HG03175 (cell line): ENCODE results near the gene GLTP.

Experiments used
- ATAC-seq: cut with Tn5 transposase; IDR thresholded peaks from one replicate; pipeline ENCODE4 v1.9.1; 2021; ENCODE audit warnings: mild to moderate bottlenecking, moderate library complexity; ENCODE audit not compliant: unreplicated experiment

The GLTP gene

DNA sequence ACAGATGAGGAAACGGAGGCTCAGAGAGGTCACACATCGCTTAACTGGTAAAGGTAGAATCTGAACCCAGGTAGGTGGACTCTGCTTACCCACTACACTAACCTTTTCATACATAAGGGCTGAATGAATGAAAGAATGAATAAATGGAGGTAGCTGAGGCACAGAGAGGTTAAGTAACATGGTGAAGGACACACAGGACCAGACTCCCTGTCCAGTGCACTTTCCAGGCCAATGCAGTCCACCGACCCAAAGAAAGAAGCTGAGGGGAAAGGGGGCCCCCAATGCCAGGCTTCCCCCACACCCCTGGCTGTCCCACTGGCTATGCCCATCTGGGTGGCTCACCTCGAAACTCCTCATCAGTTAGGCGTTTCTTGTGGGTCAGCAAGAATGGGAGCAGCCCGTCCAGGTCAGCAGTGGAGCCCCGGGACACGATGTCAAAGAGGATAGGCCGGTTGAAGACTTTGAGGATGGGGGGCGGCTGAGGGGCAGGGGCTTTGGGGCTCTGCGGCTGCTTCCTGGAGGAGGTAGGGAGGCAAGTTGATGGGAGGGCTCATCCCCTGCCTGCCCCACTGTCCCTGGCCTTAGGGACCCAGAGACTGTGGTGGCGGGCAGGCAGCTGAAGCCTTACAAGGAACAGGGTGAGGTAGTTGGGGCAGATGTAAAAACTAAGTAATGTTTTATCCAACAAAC, 72.2 kb downstream of the GLTP start:
- ATAC-seq = no peak

DNA sequence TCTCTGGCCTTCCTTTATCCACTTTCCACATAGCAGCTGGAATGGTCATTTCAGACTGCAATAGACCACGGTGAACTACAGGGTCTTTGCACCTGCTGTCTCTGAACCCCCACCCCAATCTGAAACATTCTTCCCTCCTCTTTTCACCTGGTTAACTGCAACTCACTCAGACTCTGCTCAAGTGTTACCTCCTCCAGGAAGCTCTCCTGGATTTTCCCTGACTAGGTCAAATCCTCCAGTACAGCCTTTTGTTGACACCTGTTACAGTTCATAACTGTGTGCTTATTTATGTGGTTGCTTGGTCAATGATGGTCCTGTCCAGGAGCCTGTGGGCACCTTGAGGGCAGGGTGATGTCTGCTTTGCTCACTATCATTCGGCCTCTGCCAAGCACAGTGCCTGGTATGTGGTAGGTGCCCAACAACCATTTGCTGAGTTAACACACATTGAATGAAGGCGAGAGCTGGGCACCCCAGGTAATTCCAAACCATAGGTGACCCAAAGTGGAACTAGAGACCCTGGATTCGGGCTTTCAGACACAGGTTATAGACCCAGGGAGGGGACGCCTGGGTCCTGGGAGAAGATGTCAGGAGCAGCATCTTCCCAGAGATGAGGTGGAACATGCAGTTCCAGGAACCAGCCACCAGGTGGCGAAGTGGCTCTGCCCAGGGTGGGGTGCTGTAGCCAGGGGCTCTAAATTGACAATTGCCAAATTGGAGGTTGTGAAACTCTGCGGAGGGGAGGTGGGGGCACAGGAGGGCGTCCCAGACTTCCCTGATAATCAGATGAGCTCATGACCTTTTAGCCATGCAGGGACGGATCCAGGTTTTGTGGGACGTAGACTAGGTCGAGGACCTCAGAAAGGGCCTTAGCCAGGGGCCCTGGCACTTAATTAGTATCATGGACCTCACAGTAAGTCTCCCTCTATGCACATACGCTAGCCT, 75.2 kb downstream of the GLTP start:
- no peak for ATAC-seq

DNA sequence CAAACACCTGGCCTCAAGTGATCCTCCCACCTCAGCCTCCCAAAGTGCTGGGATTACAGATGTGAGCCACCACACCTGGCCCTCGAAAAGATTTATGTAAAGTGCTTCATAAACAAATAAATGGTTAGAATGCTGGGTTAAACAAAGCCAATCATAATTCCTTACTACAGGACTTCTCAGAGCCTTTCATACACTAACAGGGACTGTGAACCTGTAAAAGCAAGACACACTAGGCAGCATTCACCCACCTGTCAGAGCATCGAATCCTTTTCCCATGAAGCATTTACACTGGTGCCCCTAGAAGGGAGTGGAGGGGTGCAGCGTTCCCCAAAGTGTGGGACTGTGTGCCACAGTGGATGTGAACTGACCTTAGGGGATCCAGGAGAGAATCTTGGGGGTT, 76.7 kb downstream of the GLTP start:
- ATAC-seq = no peak

DNA sequence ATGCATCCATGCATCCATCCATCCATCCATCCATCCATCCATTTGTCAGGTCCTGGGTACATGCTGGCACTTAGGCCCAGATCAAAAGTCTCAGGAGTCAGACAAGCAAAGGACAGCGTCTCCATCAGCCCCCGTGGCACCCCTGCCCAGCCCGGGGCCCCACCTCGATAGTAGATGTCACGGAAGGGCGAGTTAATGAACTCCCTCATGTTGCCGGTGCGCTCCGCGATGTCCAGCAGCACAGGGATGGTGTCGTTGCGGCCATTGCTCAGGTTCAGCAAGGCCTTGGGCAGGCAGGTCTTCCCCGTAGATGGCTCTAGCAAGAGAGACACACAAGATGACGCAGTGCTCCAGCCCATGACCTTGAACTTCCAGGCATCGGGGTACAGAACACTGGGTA, 77.5 kb downstream of the GLTP start:
- ATAC-seq = no peak
